Measurements from ENCODE around the gene MLN.

The MLN gene

GRCh38 chr6:33787954-33788693 lies 15.7 kb downstream of the MLN start:
- DNase-seq = peak; percentile 84

GRCh38 chr6:33787346-33787953 lies 16.4 kb downstream of the MLN start:
- no peak for DNase-seq

DNA sequence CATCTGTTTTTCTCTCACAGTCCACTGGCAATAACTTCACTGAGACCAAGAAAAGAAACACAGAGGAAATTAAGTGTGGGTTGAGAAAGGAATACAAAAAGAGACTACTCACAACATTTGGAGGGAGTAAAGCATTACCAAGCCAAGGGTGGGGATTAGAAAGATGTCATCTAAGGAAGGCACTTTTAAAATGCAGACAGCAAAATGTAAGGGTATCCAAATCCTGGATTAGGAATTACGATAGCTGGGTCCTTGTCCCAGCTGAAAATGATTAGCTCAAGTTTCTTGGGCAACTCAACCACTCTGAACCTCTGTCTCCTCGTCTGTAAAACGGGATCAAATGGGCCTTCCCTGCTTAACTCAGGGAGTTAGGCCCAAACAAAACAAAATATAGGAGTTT lies 17.1 kb downstream of the MLN start:
- no peak for DNase-seq

DNA sequence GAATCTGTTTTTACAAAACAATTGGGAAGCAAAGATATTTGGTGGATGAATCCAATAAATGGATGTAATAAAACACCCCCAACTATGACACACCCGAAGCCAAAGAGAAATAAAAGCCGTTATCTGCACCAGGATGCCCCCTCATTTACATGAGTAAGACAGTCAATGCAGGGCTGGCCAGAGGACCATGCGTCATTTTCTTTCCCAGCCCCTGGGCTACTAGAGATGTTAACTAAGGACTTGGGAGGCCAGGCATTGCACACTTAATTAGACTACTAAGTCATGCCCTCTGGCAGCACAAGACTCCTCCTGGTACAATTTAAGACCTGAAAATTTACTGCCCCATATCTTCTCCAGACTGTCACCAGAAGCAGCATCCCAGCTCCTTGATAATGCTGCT lies 18.0 kb downstream of the MLN start:
- DNase-seq = no peak

DNA sequence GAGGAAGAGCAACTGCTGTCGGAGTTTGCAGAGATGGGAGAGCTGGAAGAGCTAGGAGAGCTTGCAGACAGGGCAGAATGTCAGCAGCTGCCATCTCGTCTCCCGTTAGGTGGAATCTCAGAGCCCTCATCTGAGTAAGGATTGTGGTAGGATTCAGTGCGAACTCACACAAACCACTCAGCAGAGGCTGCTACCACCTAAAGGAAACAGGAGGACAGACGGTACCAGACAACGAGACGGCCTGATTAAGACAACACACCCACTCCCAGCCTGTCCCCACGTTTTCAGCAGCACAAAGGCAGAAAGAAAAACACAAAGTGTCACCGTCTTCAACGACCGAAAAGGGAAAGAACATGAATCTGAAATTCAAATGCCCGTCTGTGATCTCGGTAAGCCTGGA lies 19.0 kb downstream of the MLN start:
- DNase-seq = no peak

DNA sequence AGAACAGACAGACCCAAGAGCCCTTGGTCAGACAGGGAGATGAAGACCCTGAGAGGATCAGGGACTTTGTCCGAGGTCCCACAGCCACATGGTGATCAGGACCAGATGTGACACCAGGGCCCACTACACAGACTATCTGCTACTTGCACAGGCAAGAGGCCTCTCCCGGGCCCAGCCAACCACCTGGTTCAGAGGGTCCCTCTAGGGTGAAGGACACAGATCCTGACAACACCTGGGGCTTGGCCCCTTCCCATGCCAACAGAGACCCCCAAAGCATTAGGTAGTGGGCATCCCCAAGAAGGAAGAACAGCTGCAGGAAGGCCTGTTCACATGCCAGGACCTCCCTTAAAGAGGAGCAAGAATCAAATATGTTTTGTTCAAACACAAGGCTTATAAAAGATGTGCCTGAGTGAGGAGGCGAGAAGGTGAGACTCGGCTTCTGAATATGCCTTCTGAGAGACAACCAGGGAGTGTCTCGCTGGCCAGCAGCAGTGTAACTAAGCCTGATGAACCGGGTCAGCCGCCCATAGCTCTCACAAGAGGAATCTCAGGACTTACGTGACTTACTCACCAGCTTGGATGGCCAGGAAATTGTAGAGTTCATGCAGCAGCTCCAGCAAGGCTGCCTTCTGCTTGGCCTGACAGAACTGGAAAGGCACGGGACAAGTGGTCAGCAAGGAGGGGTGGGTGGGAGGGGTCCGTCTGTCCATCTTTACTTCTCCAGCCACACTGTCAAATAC lies 19.9 kb downstream of the MLN start:
- DNase-seq = no peak

- no peak for DNase-seq
These were observed 21.2 kb downstream of the MLN start for GRCh38 chr6:33782561-33782960.

GRCh38 chr6:33781131-33781975 lies 22.4 kb downstream of the MLN start:
- DNase-seq = no peak

GRCh38 chr6:33779895-33780294 lies 23.9 kb downstream of the MLN start:
- no peak for DNase-seq

DNA sequence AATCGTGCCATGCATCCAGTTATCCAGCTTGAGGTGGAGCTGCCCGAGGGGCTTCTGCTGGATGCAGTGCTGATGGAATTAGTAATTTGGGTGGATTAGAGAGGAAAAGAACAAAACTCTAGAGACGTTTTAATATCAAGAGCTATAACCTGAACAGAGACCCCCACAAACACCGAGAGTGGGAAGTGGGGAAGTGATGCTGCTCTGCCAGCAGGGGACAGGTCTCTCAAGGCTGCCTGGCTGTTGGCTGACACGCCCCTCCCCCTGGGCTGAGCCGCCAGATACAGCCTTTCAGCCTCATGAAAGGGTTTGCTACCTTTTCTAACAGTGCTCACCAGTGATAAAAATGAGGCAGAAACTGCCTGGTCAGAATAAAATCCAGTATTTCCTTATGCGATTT lies 24.5 kb downstream of the MLN start:
- no peak for DNase-seq

- DNase-seq = no peak
These were observed 25.2 kb downstream of the MLN start for GRCh38 chr6:33778444-33779121.

DNA sequence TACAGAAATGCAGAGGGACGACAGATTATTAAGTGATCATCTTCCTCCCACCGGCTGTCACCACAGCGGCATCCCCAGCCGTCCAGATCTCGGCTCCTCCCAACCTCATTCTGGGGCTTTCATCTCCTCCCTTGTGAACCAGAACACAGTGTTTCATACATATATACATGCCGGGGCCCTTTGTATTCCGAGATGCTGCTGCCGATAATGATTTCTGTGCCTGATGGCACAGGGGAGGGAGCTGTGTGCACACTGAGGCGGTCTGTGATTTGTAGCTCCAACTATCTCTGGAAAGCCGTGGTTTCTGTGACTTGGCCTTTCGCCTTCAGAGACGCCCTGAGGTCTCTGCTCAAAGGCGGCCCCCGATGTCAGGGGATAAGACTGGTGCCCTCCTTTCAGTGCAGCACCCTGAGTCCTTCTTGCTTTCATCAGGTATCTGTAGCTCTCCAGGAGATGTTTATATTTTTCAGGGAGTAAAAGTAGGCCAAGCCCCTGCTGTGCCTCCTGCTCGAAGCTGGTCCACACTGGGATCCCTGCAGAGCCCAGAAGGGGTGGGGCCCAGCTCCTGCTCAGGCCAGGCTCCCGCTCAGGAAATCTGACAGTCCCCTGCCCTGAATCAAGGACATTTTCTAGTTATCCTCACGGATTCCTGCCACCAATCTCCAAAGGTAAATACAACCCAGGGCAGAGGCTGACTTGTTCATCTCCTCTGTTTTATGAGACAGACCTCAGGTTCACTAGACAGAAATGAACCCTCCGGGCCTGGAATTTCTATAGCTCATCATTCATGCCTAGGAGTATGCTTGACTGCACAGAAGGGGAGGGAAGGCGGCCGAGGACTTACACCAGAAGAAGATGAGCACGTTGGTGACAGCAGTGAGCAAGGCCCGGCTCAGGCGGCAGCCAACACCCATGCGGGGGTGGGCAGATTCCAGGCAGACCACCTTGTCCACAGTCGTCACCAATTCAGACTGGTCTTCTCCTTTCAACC lies 26.1 kb downstream of the MLN start:
- no peak for DNase-seq

DNA sequence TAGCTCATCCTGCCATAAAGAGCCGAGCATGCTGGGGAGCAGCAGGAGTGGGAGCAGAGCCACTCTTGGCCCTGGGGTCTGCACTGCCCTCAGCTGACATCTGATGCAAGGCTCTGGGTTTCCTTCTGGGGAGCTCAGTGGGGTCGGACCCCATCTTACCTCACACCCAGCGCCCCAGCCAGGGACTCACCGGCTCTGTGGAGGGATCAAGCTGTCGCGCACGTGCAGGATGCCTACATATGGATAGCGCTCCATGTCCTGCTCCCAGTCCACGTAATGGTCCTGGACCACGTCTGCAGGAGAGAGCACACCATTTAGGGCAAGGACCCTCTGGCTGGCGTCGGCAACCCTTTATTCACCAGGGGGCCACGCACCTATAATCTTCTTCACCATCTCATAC lies 27.0 kb downstream of the MLN start:
- no peak for DNase-seq

GRCh38 chr6:33776186-33776585 lies 27.6 kb downstream of the MLN start:
- no peak for DNase-seq

- no peak for DNase-seq
These were observed 29.0 kb downstream of the MLN start for GRCh38 chr6:33774774-33775173.

GRCh38 chr6:33772902-33773472 lies 30.8 kb downstream of the MLN start:
- no peak for DNase-seq

DNA sequence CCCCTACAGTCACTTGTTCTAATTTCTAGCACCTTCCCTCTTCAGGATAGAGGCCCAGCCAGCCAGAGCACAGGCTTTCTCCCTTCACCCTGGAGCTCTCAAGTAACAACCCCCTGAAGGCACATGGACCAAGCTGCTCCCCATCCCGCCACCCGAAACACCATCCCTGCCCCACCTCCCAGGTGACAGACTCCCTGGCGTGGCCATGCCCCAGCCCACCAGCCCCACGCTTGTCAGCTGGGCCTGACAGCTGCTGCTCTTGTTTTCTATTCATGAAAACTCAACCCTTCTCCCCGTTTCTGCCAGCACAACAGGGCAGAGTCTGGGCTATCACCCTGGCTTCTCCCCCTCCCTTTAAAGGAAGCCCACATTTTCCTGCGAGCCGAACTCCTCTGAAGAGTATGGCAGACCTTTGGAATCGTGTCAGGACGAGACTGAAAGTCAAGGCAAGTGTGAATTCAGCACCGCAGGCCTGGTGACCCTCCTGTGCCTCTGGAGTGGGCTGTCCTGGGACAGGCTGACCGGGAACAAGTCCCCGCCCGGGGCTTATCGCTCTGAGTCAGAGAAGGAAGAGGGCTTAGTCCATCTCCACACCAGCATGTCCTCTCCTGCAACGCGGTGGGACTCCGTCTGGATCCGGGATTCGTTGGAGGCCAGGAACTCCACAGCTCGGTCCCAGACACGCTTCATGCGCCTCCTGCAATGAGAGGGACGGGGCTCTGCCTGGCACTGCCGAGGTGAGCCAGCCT lies 31.5 kb downstream of the MLN start:
- no peak for DNase-seq

DNA sequence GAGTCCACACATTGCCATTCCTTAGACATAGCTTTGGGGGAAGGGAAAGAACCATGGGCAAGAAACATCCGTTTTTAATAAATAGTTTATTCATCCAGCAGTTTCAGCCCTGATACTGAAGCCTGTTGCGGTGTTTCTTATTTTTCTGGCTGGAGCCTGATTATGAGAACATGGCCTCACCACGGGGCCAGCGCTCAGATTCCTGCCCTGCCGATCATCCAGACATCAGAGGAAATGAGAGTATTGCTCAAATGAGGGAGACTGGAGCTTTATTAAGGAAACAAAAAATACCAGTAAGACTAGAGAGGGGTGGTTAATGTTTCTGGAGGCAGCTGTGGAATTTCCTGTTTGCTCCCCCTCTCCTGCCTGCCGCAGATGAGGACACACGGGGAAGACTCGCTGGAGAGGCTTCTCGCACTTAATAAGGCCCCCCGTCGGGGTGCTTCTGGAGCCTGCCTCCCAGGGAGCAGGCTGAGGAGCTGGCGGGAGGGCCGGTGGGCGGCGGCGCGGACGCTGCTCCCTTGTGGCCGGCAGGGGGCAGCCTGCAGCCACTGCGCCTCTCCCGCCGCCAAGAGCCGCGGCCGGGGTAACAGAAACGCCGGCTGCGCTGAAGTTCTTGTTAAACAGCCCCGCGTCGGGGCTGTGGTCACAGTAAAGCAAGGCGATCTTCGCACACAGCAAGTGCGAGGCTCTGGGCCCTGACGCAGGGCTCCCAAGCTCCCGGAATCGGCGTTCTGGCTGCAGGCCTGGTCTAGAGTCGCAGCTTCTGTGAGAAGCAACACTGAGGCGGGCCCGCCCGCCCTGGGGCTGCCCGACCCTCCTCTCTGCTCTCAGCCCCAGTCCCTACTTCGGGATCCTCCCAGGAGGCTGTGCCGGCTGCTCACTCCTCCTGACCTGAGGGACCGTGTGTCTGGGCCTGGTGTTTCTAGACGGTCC lies 32.4 kb downstream of the MLN start:
- peak; percentile 87 for DNase-seq

DNA sequence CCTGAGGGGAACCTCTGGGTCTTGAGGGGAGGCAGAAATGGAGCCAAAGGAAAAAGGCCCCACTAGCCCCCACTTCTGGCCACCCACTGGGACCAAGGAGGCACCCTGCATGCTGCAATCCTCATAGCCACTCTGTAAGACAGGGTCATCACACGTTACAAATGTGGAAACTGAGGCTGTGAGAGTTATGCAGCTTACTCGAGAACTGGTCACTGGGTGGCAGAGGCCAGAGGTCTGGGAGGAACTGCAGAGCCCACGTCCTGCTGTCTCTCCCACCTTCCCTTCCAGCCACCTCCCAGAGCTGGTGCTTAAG lies 33.0 kb downstream of the MLN start:
- no peak for DNase-seq
